HG03045 (cell line): ENCODE results near the gene RORB.

Experiments used
- ATAC-seq: cut with Tn5 transposase; IDR thresholded peaks from one replicate; pipeline ENCODE4 v1.9.1; 2021; ENCODE audit warnings: mild to moderate bottlenecking, moderate library complexity; ENCODE audit not compliant: unreplicated experiment

Gene RORB

DNA sequence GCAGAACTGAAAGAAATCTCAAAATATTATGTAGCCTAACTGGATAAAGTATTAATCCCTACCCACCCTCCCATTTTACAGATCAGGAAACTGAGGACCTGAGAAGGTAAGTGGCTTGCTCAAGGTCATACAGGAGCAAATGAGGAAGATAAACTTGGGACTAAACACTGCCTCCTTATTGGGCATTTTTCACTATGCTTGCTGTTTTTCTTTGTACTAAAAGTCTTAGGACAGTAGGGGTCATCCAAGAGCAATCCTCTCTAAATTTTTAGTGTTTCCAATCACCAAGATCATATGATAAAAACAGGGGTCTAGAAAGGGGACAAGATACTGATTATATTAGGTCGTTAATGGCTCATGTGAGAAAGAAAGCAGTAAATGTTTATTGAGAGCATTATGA, 80.8 kb downstream of the RORB start:
- no peak for ATAC-seq

GRCh38 chr9:74589576-74589975, 92.4 kb downstream of the RORB start:
- no peak for ATAC-seq

DNA sequence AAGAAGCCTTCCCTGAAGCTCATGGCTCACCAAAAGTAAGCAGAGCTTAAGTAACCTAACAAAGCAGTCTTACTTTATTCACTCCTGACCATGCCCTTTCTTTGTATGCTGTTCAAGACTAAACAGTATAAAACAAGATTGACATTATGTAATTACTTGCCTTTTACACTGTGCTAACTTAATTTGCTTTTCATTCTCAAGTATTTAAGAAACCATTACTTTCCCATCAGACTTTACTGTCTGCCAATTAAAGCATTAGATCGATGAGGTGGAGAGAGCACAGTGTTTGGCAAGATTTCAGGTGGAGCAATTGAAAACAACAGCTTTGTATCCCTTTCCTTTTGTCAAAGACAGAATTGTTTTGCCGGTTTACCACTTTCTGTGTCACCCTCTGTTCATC, 98.2 kb downstream of the RORB start:
- no peak for ATAC-seq

- no peak for ATAC-seq
Observed at GRCh38 chr9:74598874-74599273, 101.7 kb downstream of the RORB start.

DNA sequence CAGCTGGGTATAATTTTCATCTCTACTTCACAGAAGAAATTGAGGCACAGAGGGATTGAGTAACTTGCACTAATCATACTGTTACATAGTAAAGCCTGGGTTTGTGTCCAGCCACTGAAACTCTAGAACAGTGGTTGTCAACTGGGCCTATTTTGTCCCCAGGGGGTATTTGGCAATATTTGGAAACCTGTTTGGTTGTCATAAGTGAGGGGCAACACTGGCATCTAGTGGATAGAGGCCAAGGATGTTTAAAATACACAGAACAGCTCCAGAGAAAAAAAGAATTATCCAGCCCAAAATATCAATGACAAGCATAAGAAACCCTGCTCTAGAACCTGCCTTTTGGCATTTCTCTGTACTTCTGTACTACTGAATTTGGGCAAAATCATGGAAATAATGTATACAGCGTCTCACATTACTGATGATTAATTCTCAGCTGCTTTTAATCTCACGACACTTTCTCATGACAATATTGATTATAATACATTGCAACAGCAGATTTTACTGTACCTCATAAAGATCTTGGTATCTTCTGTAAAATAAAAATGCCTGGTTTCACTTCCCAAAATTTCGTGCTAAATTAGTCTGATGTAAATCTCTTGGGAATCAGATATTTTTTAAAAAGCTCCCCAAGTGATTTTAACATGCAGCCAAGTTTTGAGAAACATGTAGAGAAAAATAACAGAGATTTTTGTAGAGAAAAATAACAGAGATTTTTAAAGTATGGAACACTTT, 112.7 kb downstream of the RORB start:
- ATAC-seq = no peak

GRCh38 chr9:74610523-74611061, 113.5 kb downstream of the RORB start:
- ATAC-seq = no peak

GRCh38 chr9:74630228-74630627, 133.1 kb downstream of the RORB start:
- ATAC-seq = no peak

DNA sequence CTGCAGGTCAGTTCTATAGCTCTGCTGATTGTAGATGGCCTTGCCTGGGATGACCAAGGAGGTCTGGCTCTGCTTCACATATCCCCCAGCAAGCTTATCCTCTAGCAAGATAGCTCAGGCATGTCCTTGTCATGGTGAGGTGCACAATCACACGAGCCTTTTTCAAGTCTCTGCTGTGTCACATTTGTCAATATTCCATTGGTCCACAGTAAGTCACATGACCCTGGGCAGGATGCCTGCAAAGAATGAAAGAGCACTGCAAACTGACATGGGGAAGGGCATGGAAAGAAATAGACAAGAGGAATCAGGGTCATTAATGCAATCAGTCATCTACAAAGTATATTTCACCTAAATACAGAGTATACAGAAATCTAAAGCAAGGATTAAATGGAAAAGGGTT, 142.0 kb downstream of the RORB start:
- ATAC-seq = no peak

- ATAC-seq = no peak
Observed at GRCh38 chr9:74642376-74642775, 145.2 kb downstream of the RORB start.

DNA sequence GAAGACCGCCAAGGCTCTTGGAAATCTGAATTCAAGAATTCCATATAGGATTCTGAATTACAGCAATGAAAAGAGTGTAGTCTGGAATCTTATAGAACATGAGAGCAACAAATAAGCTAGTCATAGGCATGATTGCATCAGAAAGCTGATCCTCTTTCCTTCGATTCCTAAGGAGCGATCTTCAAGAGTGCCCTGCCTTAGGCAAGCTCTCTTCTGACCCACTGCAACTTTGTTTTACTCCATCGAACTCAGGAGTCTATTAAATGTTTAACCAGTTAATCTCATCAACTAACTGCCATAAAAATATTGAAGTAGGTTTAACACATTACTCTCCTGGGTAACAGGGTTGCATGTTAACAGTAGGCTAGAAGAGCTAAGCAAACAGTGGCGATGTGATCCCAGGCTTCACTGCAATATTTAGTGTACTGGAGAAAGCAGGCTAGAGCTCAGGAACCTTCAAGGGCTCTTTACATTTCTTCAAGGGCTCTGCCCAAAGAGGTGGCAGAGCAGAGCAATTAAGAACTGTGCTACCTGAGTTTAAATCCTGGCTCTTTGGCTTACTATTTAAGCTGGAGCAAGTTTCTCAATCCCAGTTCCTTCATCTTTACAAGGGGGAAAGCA, 146.3 kb downstream of the RORB start:
- ATAC-seq = no peak

DNA sequence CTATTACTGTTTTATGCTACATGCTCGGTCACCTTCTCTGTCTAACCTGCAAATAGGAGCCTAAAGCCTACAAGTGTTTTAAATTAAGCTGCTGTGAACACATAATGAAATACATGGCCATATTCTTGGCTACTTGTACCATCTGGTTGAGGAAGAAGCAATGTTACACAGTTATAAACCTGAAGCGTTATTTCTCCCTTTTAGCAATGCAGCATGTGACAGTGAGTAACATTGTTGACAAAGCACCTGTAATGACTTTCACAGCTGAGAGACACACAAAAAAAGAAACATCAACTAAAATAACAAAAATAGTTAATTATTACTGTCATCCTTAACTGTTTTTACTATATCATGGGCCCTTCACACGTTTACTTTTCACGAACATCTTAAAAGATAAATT, 146.9 kb downstream of the RORB start:
- ATAC-seq = no peak

- ATAC-seq = no peak
Observed at GRCh38 chr9:74645007-74645639, 148.0 kb downstream of the RORB start.

GRCh38 chr9:74653410-74654080, 156.4 kb downstream of the RORB start:
- ATAC-seq = no peak

GRCh38 chr9:74662674-74663073, 165.5 kb downstream of the RORB start:
- ATAC-seq = no peak

DNA sequence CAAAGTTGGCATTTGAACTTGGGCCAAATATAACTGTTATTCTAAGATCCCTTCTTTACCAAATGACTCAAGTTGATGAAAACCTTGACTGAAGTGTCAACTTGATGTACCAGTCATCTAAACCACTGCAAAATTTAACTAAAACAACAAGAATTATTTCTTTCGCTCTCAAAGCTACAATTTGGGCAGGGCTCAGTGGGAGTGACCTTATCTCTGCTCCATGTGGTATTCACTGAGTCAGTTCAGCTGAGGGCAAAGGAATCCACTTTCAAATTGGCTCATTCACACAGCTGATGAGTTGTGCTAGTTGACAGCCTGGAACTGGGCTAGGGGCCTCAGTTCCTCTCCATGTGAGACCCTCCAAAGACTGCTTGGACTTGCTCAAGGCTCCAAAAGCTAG, 166.3 kb downstream of the RORB start:
- no peak for ATAC-seq

DNA sequence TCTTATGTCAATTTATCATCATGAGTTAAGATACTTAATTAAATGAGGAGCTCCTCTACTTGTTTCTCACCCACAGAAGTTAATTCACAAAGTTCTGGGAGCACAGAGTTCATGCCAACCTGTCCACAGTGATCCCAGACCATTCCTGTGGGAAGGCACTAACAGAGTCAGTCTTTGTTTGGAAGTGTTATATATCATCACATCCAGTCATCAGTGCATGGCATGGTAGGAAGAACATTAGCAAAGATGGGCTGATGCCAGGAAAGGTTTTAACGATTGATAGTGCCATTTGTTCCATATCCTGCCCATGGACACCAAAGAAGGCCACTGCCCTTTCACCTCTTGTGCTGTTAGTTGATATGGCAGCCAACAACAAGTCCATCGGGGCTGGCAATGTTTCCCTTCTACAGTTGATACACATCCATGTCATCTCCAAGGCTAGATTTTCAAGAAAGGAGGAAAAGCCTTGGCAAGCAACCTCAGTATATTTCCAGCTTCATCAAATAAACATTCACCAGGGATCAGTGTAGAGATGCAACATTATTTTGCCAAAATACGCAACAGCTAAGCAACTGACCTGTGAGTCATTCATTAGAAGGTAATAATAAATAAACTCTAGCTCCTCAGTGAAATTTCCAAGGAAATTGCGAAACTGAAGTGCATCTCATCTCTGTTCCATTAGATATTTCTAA, 169.6 kb downstream of the RORB start:
- no peak for ATAC-seq

- no peak for ATAC-seq
Observed at GRCh38 chr9:74672237-74672636, 175.1 kb downstream of the RORB start.

GRCh38 chr9:74674077-74674476, 176.9 kb downstream of the RORB start:
- no peak for ATAC-seq

DNA sequence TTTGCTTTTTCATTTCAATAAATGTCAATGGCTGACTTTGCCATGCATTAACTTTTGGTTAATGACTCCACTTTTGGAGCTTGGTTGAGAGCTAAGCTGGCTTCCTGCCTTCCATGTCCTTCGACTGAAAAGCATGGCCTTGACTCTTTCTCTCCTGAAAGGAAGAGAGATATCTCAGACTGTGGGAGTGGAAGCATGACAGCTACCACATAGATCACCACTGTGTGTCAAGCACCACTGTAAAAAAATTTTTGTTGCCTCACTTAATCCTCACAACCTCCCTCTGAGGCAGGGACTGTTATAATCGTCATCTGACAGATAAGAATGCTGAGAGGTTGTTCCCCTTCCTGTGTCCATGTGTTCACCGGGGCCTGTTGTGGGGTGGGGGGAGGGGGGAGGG, 184.8 kb downstream of the RORB start:
- no peak for ATAC-seq

DNA sequence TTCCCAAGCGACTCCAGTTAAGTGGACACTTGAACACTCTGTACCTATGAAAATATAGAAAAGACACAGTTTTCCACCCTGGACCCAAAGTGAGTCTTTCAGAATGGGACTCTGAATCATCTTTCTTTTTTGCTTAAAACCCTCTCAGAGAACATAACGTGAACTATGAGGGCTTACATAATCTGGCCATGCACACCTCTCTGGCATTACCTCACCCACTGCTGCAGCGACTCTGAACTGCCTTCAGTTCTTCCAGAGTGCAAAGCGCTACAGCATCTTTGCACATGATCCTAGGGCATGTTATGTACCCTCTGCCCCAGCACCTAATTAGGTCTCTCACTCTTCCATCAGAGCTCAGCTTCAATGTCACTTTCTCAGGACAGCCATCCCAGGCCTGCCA, 186.2 kb downstream of the RORB start:
- ATAC-seq = no peak

DNA sequence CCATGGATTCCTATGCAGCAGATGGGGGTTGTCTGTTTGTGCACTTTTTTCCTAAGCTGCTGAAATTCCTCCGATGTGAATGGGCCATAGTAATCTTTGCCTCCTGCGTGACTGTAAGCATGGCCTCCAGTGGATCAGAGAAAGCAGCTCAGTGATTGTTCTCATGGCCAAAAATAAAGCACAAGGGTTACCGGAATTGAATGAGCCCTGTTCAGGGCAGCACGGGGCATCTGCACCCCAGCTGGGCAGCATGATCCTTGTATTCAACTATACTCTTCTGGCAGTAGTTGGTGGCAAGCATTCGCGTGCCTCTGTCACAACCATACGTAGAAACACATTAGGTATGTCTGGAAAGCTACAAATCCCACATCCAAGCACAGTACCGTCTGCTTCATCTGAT, 193.9 kb downstream of the RORB start:
- ATAC-seq = no peak
